Choroid plexus epithelial cell (primary cell): Measurements from ENCODE around the gene HNRNPK.

Experiments used
- DNase-seq: peaks from one replicate; pipeline ENCODE4 v3.0.0-alpha.2; 2010; ENCODE audit warnings: low read depth
- H3K4me3 ChIP-seq: 2 replicates; pipeline ENCODE4 v1.5.1; 2011; ENCODE audit warnings: low read depth, mild to moderate bottlenecking, control low read depth, low read length, moderate library complexity
- TF ChIP-seq, protein P1 (sequence below): conservative IDR thresholded peaks from 2 replicates; pipeline ENCODE4 v1.5.1; 2011; ENCODE audit warnings: low read depth, mild to moderate bottlenecking, control low read depth, inconsistent platforms, low read length, moderate library complexity

HNRNPK gene

DNA sequence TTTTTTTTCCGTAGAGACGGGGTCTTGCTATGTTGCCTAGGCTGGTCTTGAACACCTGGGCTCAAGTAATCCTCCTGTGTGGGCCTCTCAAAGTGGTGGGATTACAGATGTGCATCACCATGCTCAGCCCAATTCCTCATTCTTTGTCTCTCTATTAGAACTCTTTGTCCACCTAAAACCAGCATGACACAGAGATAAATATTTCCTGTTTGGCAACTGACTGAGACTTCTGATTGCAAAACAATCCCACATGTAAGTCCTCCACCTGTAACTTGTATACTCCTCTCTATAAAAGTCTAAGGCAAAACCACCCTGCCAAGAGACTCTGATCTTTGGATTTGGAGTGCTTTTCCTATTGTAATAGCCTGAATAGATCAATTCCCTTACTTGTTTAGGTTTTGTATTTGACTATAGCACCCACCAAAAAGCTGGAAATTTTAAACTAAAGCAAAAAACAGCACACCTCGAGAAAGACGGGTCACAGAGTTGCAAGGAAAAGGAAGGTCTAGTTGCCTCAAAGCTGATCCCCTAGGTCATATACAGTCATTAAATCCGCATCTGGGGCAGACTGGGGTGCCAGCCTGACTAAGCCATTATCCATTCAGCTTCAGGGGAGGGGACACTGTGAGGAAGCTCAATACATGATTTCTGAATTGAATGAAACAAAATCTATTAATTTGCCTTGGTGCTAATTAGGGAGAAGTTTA, 45.3 kb downstream of the HNRNPK start:
- DNase-seq: peak; percentile 90
- no peak overlapping the region for H3K4me3 ChIP-seq
- TF ChIP-seq, protein P1, sequence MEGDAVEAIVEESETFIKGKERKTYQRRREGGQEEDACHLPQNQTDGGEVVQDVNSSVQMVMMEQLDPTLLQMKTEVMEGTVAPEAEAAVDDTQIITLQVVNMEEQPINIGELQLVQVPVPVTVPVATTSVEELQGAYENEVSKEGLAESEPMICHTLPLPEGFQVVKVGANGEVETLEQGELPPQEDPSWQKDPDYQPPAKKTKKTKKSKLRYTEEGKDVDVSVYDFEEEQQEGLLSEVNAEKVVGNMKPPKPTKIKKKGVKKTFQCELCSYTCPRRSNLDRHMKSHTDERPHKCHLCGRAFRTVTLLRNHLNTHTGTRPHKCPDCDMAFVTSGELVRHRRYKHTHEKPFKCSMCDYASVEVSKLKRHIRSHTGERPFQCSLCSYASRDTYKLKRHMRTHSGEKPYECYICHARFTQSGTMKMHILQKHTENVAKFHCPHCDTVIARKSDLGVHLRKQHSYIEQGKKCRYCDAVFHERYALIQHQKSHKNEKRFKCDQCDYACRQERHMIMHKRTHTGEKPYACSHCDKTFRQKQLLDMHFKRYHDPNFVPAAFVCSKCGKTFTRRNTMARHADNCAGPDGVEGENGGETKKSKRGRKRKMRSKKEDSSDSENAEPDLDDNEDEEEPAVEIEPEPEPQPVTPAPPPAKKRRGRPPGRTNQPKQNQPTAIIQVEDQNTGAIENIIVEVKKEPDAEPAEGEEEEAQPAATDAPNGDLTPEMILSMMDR: no peak

DNA sequence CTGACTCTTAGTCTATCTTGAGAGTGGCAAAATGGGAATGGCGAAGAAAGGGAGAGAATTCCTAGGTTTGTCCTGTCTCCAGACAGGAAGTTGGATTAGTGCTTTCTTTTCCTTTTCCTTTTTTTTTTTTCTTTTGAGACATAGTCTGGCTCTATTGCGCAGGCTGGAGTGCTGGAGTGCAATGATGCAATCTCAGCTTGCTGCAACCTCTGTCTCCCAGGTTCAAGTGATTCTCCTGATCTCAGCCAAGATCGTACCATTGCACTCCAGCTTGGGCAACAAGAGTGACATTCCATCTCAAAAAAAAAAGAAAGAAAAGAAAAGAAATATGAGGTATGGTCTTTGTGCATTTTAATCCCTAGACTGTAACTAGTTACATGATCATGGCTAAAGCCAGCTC, 46.2 kb downstream of the HNRNPK start:
- DNase-seq: peak; percentile 87
- H3K4me3 ChIP-seq: no peak overlapping the region
- TF ChIP-seq, protein P1: no peak

DNA sequence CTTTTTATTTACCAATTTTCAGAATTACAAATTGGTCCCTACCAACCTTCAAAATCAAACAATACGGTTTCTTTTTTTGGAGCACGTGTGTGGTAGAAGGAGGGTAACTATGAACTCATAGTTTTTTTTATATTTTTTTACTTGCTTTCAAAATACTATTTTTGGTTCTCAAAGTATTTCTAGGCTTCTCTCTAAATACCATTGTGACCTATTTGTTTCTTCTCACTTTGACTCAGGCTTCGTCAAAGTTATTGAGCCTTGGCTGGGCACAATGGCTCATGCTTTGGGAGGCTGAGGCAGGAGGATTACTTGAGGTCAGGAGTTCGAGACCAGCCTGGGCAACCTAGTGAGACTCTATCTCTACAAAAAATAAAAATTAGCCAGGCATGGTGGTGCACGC, 47.2 kb downstream of the HNRNPK start:
- H3K4me3 ChIP-seq: no peak overlapping the region
- DNase-seq: no peak
- TF ChIP-seq, protein P1: no peak

DNA sequence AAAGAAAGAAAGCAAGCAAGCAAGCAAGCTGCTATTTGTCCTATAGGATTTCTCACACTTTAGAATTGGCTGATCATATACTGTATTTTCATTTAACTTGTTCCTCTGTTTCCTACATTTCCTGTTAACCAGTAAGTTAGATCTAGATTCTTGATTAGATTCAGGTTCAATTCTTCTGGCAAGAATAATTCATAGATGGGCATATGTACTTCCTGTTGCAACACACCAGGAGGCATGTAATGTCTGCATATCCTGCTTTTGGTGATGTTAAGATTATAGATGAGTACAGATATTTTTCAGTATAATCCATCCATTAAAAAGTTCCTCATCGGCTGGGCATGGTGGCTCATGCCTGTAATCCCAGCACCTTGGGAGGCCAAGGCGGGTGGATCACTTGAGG, 48.0 kb downstream of the HNRNPK start:
- no peak for DNase-seq
- H3K4me3 ChIP-seq: no peak overlapping the region
- TF ChIP-seq, protein P1: no peak

DNA sequence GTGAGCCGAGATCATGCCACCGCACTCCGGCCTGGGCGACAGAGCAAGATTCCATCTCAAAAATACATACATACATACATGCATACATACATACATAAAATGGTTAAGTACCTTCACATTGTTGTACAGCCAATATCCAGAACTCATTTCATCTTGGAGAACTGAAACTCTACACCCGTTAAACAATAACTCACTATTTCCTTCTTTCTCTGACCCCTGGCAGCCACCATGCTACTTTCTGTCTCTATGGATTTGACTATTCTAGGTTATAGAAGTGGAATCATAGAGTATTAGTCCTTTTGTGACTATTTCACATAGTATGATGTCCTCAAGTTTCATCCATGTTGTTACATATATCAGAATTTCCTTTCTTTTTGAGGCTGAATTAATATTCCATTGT, 49.1 kb downstream of the HNRNPK start:
- DNase-seq: no peak
- H3K4me3 ChIP-seq: no peak overlapping the region
- TF ChIP-seq, protein P1: no peak

DNA sequence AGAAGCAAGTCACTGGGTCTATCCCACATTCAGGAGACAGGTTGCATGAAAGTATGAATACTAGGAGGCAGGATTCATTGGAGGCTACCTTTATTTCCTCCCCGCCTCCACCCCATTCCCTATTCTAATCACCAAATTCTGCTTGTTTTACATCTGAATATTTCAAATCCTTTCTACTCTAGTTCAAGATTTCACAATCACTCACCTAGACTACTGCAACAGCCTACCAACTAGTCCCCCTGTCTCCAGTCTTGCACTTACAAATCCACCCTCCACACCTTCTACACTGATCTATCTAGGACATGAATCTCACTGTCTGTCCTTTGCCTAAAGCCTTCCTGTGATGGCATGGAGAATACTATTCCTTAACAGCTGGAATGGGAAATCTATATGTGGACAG, 52.4 kb downstream of the HNRNPK start:
- TF ChIP-seq, protein P1: no peak
- H3K4me3 ChIP-seq: no peak overlapping the region
- no peak for DNase-seq
